H1 (cell line): ENCODE data around the gene IL2RG.

Source experiments
- ASH2L ChIP-seq: fragments of 200-600, 300-600 bp; sonication (generic); IDR thresholded peaks from one replicate; pipeline ENCODE4 v1.7.1; 2017; ENCODE audit warnings: low read length
- CHD2 ChIP-seq: IDR thresholded peaks from 2 replicates; pipeline ENCODE4 v1.6.1; 2012; ENCODE audit warnings: low read length, improper control_type of control experiment
- GTF2F1 ChIP-seq: IDR thresholded peaks from 2 replicates; pipeline ENCODE4 v1.6.1; 2012; ENCODE audit warnings: low read depth, low read length, improper control_type of control experiment, borderline replicate concordance
- RXRA ChIP-seq: IDR thresholded peaks from 2 replicates; pipeline ENCODE4 v1.6.1; 2011; ENCODE audit warnings: low read depth, mild to moderate bottlenecking, low read length, moderate library complexity; ENCODE audit not compliant: insufficient read depth
- TCF12 ChIP-seq: IDR thresholded peaks from 2 replicates; pipeline ENCODE4 v1.6.1; 2011; ENCODE audit warnings: low read depth, mild to moderate bottlenecking, low read length
- YY1 ChIP-seq: IDR thresholded peaks from 2 replicates; pipeline ENCODE4 v1.6.1; 2011; ENCODE audit warnings: low read depth, mild to moderate bottlenecking, low read length

- TF ChIP-seq CHD2 (no peak), RXRA (no peak), GTF2F1 (no peak), ASH2L (no peak), TCF12 (no peak), YY1 (no peak)
These were observed 17.8 kb upstream of the IL2RG start for GRCh38 chrX:71128915-71129765.
